MG63 (cell line): ENCODE measurements around the gene ACLY. TPM values are rescaled to one million over a fixed set of nuclear protein-coding genes. Genes with fewer than 3 reads are reported as not detected.
"Not testable (repeated sequence)": the region's sequence is repeated elsewhere in the genome, so short reads cannot be mapped to it uniquely, and the experiment has no call there.

ENCODE experiments used
- DNase-seq: peaks from one replicate; pipeline ENCODE4 v3.0.0-alpha.2; 2020
- H3K27me3 ChIP-seq: fragments of 250-450 bp; sonication (Bioruptor Pico); 2 replicates; pipeline ENCODE4 v1.5.1; 2020; ENCODE audit warnings: mild to moderate bottlenecking, moderate library complexity
- H3K36me3 ChIP-seq: fragments of 250-450 bp; sonication (Bioruptor Pico); 2 replicates; pipeline ENCODE4 v1.5.1; 2020; ENCODE audit warnings: mild to moderate bottlenecking, moderate library complexity
- H3K4me3 ChIP-seq: fragments of 250-450 bp; sonication (Bioruptor Pico); 2 replicates; pipeline ENCODE4 v1.5.1; 2020; ENCODE audit warnings: mild to moderate bottlenecking, moderate library complexity
- H3K9me3 ChIP-seq: fragments of 250-450 bp; sonication (Bioruptor Pico); 2 replicates; pipeline ENCODE4 v1.5.1; 2020; ENCODE audit warnings: mild to moderate bottlenecking, moderate library complexity
- total RNA-seq: library from RNA; depleted of rRNA; stranded (reverse); fragments of >200 nt; shearing (Covaris generic); gene quantifications from 2 replicates; pipeline ENCODE4 v1.2.3, GENCODE V29; 2014; ENCODE audit warnings: low replicate concordance; rRNA removed

Gene ACLY
- total RNA-seq, 1 experiment from 2014 or later, result 195 TPM

DNA sequence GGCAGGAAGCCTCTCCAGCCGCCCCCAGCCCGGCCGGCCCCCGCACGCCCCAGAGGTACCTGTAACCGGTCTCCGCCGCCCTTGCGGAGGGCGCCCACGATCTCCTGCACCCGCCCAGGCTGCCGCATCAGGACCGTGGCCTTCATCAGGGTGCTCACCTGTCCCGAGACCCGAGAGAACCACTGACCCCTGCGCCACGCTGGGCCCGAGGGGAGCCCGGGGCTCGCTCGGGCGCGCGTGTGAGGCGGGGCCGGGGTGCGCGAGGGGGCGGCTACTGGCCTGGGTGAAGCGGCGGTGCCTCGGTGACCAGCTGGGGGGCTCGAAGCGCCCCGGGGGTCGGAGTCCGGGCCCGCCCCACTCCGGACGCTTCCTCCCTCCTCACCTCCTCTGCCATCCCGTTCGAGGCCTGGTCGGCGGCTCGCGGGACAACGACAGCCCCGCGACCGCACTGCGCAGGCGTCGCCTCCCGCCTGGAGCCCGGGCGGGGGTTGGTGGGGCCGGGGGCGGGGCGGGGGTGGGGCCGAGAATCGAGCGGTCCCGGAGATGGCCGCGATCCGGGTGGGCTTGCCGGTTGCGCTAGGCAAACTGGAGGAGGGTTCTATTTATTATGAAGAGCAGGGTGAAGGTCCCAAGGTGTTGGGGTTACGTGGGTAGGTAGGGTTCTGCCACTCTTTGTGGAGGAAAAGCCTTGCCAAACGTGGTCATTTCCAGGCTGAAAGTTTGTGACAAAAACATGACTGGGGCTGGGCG, 82.8 kb downstream of the ACLY start, which contains the start of gene NT5C3B:
NT5C3B (minus strand) TSS at position 433 of the 750 bp plus-strand sequence; CDS start at position 394, 39 bp downstream.
- Histone ChIP-seq H3K36me3 (peaks cover 17% of the 10 kb centered on the region), H3K27me3 (no peaks in the 10 kb centered on the region)
- DNase-seq, result peak; percentile 66

DNA sequence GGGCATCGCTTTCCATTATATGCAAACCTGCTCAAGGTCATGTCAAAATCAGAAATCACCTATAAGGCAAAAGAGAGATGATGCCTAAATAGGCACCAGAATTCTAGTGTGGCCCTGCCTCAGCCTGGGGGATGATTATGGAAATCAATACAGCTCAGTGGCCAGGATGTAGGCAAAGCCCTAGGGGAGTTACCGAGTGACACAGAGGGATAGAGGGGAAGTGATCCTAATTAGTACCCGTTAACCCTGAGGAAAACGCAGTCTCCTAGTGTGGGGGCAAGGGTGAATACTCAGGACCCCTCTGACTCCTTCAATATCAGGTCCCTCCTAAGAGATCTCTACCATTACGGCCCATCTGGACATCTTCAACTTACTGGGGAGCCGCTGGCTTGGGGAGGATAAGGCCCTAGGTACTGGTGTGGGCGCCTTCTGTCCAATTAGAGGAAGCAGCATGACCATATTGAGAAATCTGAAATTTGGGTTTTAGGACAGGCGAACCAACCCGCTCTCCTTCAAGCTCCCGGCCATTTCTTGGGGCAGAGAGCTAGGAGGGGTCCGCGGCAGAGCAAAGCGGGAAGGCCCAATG, 83.4 kb downstream of the ACLY start:
- Histone ChIP-seq H3K36me3 (peaks cover 23% of the 10 kb centered on the region), H3K27me3 (no peaks in the 10 kb centered on the region), H3K9me3 (no peaks in the 10 kb centered on the region), H3K4me3 (peak overlapping the region; percentile 79)
- no peak for DNase-seq

More for the DNA sequence above, 82.8 kb downstream of the ACLY start, which contains the start of gene NT5C3B:
- Histone ChIP-seq H3K9me3 (no peaks in the 10 kb centered on the region), H3K4me3 (peak within 1 kb of the TSS; percentile 79)

DNA sequence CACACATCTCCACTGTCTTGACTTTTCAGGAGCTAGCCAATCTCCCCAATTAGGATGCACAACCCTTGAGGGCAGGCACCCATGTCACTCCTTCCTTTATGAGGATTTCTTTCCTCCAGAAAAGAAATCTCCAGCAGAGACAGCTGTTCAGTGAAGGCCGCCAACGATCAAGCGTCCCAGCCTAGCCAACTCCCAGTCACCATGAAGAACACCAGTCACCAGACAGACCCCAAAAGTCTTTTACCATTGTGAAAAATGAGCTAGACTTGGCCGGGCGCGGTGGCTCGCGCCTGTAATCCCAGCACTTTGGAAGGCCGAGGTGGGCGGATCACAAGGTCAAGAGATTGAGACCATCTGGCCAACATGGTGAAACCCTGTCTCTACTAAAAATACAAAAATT, 88.8 kb downstream of the ACLY start:
- not testable (repeated sequence) for H3K27me3 ChIP-seq, H3K9me3 ChIP-seq, H3K4me3 ChIP-seq, DNase-seq
- H3K36me3 ChIP-seq, result peaks cover 53% of the 10 kb centered on the region

DNA sequence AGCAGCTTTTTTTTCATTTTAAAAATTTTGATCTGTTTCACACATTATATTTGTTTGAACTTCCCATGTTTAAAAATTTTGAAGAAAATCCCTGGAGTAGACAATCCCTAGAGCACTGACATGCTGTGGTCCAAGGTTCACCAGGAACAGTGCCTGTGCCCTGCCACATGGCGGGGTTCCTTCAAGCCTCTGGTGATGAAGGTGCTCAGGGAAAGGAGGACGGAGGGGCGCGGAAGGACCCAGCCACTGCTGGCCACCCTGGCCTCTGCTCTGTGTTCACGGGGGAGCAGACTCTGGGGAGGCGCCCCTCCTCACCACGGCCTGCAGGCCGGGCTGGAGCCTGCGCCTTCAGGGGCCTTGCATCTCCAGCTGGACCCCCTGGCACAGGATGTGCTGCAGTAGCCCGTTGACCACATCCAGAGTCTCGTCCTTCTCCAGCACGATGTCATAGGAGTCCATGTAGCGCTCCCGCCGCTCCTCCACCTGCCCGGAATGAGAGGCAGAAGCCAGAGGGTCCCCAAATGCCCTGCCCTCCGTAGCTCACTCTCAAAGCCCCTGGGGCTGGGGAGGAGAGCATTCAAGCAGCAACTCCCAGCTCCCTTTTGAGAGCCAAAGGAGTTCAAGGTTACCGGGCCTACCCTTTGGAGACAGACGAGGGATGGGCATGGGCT, 93.4 kb downstream of the ACLY start:
- Histone ChIP-seq H3K27me3 (no peaks in the 10 kb centered on the region), H3K9me3 (no peaks in the 10 kb centered on the region), H3K36me3 (peaks cover 55% of the 10 kb centered on the region), H3K4me3 (no peak overlapping the region)
- DNase-seq, result no peak

DNA sequence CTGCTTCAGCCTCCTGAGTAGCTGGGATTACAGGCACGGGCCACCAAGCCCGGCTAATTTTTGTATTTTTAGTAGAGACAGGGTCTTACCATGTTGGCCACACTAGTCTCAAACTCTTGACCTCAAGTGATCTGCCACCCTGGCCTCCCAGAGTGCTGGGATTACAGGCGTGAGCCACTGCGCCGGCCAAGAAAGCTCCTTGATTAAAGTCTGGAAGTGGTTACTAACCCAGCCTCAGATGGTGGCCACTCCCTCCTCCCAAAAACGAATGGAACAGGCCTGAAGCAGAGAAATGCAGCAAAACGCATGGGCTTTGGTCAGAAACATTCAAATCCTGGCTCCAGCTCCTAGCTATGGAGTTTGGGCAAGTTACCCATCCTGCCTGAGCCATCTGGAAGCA, 94.7 kb downstream of the ACLY start:
- H3K4me3 ChIP-seq, result no peak overlapping the region
- H3K27me3 ChIP-seq, result no peaks in the 10 kb centered on the region
- DNase-seq, result no peak
- H3K9me3 ChIP-seq, result no peaks in the 10 kb centered on the region
- peaks cover 57% of the 10 kb centered on the region for H3K36me3 ChIP-seq

DNA sequence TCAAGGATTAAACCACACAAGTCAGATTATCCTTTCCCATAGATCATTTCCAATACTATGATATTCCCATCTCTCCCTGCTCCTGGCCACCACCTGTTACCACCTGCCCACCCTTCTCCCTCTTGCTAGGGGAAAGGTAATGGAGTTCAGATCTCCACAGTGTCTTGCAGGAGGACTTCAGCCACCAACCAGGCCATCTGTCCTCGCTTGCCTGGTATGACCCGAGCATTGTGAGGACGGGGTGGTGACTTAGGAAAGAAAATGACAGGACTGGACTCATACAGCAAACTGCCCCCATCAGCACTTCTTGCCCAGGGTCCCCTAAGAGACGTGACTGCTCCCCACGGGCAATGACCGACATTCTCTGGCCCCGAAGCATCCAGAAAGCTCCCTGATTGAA, 95.2 kb downstream of the ACLY start:
- no peak overlapping the region for H3K4me3 ChIP-seq
- DNase-seq, result no peak
- no peaks in the 10 kb centered on the region for H3K27me3 ChIP-seq
- H3K36me3 ChIP-seq, result peaks cover 55% of the 10 kb centered on the region
- no peaks in the 10 kb centered on the region for H3K9me3 ChIP-seq

DNA sequence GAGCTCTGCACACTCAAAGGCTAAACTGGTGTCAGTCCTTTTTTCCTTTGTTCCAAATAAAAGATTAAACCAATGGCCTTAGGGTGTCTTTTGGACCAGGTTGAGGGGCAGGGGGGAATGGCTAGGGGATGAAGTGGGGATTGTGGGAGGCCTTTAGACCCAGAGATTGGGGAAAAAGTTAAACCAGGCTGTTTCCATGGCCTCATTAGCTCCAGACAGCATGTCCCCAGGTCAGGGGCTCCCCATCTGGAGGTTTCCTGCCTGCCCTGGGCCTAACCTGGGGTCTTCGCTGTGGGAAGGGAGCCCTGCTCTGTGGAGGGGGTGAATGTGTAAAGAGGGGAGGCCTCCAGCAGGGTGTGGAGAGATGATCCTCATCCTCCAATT, 95.6 kb downstream of the ACLY start:
- H3K4me3 ChIP-seq, result no peak overlapping the region
- no peak for DNase-seq
- no peaks in the 10 kb centered on the region for H3K9me3 ChIP-seq
- peaks cover 55% of the 10 kb centered on the region for H3K36me3 ChIP-seq
- no peaks in the 10 kb centered on the region for H3K27me3 ChIP-seq

DNA sequence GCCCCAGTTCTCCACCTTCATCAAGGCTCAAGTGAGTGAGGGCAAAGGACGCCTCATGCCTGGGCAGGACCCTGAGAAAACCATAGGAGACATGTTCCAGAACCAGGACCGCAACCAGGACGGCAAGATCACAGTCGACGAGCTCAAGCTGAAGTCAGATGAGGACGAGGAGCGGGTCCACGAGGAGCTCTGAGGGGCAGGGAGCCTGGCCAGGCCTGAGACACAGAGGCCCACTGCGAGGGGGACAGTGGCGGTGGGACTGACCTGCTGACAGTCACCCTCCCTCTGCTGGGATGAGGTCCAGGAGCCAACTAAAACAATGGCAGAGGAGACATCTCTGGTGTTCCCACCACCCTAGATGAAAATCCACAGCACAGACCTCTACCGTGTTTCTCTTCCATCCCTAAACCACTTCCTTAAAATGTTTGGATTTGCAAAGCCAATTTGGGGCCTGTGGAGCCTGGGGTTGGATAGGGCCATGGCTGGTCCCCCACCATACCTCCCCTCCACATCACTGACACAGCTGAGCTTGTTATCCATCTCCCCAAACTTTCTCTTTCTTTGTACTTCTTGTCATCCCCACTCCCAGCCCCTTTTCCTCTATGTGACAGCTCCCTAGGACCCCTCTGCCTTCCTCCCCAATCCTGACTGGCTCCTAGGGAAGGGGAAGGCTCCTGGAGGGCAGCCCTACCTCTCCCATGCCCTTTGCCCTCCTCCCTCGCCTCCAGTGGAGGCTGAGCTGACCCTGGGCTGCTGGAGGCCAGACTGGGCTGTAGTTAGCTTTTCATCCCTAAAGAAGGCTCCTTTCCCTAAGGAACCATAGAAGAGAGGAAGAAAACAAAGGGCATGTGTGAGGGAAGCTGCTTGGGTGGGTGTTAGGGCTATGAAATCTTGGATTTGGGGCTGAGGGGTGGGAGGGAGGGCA, 96.3 kb downstream of the ACLY start:
- no peak overlapping the region for H3K4me3 ChIP-seq
- no peaks in the 10 kb centered on the region for H3K27me3 ChIP-seq
- no peak for DNase-seq
- no peaks in the 10 kb centered on the region for H3K9me3 ChIP-seq
- peaks cover 57% of the 10 kb centered on the region for H3K36me3 ChIP-seq

DNA sequence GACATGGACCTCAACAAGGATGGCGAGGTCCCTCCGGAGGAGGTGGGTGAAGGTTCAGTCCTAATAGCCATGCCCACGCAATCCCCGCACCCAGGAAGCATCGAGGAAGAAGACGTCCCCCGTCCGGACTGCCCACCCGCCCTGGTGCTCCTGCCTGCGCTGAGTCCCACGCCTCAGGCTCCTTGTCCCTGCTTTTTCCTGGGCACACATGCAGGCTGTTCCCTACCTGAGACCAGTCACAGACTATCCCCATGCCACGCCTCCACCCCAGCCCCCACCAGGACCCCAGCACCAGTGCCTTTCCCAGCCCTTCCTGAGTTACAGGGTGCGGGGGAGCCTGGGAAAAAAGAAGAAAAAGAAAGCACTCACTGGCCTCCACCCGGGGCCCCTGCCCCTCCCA, 97.0 kb downstream of the ACLY start:
- Histone ChIP-seq H3K27me3 (no peaks in the 10 kb centered on the region), H3K9me3 (no peaks in the 10 kb centered on the region), H3K4me3 (no peak overlapping the region), H3K36me3 (peaks cover 59% of the 10 kb centered on the region)
- DNase-seq, result no peak

DNA sequence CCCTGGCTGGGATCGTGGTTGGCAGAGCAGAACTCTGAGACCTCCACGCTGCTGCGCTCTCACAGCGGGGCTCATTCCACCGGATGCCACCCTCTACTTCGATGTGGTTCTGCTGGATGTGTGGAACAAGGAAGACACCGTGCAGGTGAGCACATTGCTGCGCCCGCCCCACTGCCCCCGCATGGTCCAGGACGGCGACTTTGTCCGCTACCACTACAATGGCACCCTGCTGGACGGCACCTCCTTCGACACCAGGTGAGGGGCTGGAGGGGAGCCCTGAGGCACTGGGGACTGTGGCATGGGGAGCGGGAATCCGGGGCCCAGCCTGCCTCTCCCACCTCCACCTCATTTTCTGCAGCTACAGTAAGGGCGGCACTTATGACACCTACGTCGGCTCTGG, 100.7 kb downstream of the ACLY start:
- DNase-seq, result no peak
- Histone ChIP-seq H3K4me3 (no peak overlapping the region), H3K9me3 (no peaks in the 10 kb centered on the region), H3K36me3 (peaks cover 80% of the 10 kb centered on the region), H3K27me3 (no peaks in the 10 kb centered on the region)

Other genes with a start within 250 kb of the ACLY start
- gene EIF1, start 230.1 kb downstream of the ACLY start, total RNA-seq, result 42.2 and 90.7 TPM in 2 replicates
- gene GAST, start 206.6 kb downstream of the ACLY start, total RNA-seq, result not detected in 2 replicates
- gene HAP1, start 184.3 kb downstream of the ACLY start, total RNA-seq, result not detected in 2 replicates
- 6.4 and 10.5 TPM in 2 replicates for gene JUP, start 132.2 kb downstream of the ACLY start, total RNA-seq
- gene P3H4, start 107.0 kb downstream of the ACLY start, total RNA-seq, result 66.5 and 123 TPM in 2 replicates
- 191 and 258 TPM in 2 replicates for gene FKBP10, start 105.9 kb downstream of the ACLY start, total RNA-seq
- gene NT5C3B, start 82.7 kb downstream of the ACLY start, total RNA-seq, result 69.3 and 124 TPM in 2 replicates
- not detected in 2 replicates for gene KLHL10, start 81.1 kb downstream of the ACLY start, total RNA-seq
- 10.9 and 13.3 TPM in 2 replicates for gene KLHL11, start 53.5 kb downstream of the ACLY start, total RNA-seq
- gene ODAD4, start 11.7 kb upstream of the ACLY start, total RNA-seq, result not detected in 2 replicates
- gene CNP, start 47.8 kb upstream of the ACLY start, total RNA-seq, result 64.0 and 97.2 TPM in 2 replicates
- 121 and 123 TPM in 2 replicates for gene DNAJC7, start 98.5 kb upstream of the ACLY start, total RNA-seq
- gene NKIRAS2, start 101.1 kb upstream of the ACLY start, total RNA-seq, result 77.5 and 86.3 TPM in 2 replicates
- 0.05 TPM in 1 of 2 replicates, not detected in the other for gene C17orf113, start 131.7 kb upstream of the ACLY start, total RNA-seq
- gene ZNF385C, start 179.5 kb upstream of the ACLY start, total RNA-seq, result not detected in 2 replicates
- gene DHX58, start 193.8 kb upstream of the ACLY start, total RNA-seq, result 1.0 and 3.2 TPM in 2 replicates
- gene KAT2A, start 202.4 kb upstream of the ACLY start, total RNA-seq, result 30.5 and 47.4 TPM in 2 replicates
- not detected in 2 replicates for gene HSPB9, start 203.9 kb upstream of the ACLY start, total RNA-seq
- gene RAB5C, start 236.0 kb upstream of the ACLY start, total RNA-seq, result 125 and 198 TPM in 2 replicates